NCI-H1105 (cell line): ENCODE results near the gene FOS.
A peak's percentile ranks its signal among the peaks of the same experiment; 100 is the strongest.
"Not testable (repeated sequence)": the region's sequence is repeated elsewhere in the genome, so short reads cannot be mapped to it uniquely, and the experiment has no call there.

ENCODE experiments used
- DNase-seq: peaks from one replicate; lab custom pipeline; 2025; lab: John Stamatoyannopoulos, UW

The FOS gene

DNA sequence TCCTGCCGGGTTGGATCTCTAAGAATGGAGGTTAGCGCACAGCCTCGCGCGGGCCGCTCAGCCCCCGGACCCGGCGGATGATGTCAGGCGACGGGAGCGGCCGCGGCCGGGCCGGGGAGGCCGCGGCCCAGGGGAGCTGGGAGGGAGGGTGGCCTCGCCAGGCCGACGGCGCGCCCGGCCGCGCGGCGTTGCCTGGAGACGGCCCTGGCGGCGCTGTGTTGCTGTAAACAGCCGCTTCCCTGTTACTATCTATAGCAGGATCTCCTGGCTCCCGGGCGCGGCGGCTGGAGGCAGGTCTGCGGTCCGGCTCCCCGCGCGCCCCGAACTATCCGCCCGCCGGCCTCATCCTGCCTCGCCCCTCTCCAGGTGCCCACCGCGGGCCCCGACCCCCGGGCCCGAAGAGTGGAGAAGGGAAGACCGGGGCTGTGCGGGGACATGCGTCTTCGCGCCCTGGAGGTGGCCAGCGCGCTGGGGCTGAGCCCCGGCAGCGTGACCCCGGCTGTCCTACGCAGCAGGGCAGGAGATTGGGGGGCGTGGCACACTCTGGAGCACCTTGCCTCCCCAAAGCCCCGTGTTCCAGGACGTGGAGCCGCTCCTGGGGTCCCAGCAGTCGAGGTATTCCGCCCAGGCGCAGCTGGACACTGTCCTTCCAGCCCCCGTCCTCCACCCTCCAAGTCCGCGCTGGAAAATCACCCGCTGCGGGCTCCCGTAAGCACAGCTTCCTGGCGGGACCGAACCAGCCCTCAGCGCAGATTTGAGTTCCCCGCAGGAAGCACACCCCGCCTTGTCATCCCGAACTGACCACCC is 1.4 kb upstream of the FOS start:
- peak; percentile 56 for DNase-seq

- no peak for DNase-seq
These were observed 710 bp upstream of the FOS start for GRCh38 chr14:75277815-75278421.

DNA sequence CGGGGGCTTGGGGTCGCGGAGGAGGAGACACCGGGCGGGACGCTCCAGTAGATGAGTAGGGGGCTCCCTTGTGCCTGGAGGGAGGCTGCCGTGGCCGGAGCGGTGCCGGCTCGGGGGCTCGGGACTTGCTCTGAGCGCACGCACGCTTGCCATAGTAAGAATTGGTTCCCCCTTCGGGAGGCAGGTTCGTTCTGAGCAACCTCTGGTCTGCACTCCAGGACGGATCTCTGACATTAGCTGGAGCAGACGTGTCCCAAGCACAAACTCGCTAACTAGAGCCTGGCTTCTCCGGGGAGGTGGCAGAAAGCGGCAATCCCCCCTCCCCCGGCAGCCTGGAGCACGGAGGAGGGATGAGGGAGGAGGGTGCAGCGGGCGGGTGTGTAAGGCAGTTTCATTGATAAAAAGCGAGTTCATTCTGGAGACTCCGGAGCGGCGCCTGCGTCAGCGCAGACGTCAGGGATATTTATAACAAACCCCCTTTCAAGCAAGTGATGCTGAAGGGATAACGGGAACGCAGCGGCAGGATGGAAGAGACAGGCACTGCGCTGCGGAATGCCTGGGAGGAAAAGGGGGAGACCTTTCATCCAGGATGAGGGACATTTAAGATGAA is 630 bp downstream of the FOS start:
- peak; percentile 28 for DNase-seq

DNA sequence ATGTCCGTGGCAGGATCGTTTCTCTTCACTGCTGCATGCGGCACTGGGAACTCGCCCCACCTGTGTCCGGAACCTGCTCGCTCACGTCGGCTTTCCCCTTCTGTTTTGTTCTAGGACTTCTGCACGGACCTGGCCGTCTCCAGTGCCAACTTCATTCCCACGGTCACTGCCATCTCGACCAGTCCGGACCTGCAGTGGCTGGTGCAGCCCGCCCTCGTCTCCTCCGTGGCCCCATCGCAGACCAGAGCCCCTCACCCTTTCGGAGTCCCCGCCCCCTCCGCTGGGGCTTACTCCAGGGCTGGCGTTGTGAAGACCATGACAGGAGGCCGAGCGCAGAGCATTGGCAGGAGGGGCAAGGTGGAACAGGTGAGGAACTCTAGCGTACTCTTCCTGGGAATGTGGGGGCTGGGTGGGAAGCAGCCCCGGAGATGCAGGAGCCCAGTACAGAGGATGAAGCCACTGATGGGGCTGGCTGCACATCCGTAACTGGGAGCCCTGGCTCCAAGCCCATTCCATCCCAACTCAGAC is 1.2 kb downstream of the FOS start:
- peak; percentile 4 for DNase-seq

DNA sequence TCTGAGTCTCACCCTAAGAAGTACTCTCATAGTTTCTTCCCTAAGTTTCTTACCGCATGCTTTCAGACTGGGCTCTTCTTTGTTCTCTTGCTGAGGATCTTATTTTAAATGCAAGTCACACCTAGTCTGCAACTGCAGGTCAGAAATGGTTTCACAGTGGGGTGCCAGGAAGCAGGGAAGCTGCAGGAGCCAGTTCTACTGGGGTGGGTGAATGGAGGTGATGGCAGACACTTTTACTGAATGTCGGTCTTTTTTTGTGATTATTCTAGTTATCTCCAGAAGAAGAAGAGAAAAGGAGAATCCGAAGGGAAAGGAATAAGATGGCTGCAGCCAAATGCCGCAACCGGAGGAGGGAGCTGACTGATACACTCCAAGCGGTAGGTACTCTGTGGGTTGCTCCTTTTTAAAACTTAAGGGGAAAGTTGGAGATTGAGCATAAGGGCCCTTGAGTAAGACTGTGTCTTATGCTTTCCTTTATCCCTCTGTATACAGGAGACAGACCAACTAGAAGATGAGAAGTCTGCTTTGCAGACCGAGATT is 1.7 kb downstream of the FOS start:
- no peak for DNase-seq

DNA sequence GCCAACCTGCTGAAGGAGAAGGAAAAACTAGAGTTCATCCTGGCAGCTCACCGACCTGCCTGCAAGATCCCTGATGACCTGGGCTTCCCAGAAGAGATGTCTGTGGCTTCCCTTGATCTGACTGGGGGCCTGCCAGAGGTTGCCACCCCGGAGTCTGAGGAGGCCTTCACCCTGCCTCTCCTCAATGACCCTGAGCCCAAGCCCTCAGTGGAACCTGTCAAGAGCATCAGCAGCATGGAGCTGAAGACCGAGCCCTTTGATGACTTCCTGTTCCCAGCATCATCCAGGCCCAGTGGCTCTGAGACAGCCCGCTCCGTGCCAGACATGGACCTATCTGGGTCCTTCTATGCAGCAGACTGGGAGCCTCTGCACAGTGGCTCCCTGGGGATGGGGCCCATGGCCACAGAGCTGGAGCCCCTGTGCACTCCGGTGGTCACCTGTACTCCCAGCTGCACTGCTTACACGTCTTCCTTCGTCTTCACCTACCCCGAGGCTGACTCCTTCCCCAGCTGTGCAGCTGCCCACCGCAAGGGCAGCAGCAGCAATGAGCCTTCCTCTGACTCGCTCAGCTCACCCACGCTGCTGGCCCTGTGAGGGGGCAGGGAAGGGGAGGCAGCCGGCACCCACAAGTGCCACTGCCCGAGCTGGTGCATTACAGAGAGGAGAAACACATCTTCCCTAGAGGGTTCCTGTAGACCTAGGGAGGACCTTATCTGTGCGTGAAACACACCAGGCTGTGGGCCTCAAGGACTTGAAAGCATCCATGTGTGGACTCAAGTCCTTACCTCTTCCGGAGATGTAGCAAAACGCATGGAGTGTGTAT is 2.4 kb downstream of the FOS start:
- no peak for DNase-seq

DNA sequence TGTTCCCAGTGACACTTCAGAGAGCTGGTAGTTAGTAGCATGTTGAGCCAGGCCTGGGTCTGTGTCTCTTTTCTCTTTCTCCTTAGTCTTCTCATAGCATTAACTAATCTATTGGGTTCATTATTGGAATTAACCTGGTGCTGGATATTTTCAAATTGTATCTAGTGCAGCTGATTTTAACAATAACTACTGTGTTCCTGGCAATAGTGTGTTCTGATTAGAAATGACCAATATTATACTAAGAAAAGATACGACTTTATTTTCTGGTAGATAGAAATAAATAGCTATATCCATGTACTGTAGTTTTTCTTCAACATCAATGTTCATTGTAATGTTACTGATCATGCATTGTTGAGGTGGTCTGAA is 3.0 kb downstream of the FOS start:
- no peak for DNase-seq

DNA sequence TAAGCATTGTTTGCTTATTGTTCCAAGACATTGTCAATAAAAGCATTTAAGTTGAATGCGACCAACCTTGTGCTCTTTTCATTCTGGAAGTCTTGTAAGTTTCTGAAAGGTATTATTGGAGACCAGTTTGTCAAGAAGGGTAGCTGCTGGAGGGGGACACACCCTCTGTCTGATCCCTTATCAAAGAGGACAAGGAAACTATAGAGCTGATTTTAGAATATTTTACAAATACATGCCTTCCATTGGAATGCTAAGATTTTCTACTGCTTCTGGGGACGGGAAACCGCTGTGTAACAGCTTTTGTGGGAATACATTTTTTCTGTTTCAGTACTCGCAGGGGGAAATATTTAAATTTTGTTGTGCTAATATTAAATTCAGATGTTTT is 3.5 kb downstream of the FOS start:
- no peak for DNase-seq

DNA sequence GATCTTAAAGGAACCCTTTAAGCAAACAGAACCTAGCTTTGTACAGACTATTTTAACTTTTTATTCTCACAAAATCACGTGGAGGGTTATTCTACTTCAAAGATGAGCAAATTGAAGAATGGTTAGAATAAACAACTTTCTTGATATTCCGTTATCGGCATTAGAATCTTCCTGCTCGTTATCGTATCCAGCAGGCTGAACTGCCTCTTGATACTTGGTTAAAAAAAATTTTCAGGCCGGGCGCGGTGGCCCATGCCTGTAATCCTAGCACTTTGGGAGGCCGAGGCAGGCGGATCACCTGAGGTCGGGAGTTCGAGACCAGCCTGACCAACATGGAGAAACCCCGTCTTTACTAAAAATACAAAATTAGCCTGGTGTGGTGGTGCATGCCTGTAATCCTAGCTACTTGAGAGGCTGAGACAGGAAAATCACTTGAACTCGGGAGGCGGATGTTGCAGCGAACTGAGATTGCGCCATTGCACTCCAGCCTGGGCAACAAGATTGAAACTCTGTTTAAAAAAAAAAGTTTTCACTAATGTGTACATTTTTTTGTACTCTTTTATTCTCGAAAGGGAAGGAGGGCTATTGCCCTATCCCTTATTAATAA is 4.0 kb downstream of the FOS start:
- DNase-seq = not testable (repeated sequence)

DNA sequence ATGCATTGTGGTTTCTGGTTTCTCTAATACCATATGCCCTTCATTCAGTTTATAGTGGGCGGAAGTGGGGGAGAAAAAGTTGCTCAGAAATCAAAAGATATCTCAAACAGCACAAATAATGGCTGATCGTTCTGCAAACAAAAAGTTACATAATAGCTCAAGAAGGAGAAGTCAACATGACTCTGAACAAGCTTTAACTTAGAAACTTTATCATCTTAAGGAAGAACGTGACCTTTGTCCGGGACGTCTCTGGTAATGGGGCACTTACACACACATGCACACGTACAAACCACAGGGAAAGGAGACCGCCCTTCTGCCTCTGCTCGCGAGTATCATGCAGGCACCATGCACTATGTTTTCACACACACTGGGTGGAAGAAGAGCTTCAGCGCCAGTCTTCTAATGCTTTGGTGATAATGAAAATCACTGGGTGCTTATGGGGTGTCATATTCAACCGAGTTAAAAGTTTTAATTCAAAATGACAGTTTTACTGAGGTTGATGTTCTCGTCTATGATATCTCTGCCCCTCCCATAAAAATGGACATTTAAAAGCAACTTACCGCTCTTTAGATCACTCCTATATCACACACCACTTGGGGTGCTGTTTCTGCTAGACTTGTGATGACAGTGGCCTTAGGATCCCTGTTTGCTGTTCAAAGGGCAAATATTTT is 4.7 kb downstream of the FOS start:
- no peak for DNase-seq

GRCh38 chr14:75283833-75284563 is 5.4 kb downstream of the FOS start:
- DNase-seq = no peak

DNA sequence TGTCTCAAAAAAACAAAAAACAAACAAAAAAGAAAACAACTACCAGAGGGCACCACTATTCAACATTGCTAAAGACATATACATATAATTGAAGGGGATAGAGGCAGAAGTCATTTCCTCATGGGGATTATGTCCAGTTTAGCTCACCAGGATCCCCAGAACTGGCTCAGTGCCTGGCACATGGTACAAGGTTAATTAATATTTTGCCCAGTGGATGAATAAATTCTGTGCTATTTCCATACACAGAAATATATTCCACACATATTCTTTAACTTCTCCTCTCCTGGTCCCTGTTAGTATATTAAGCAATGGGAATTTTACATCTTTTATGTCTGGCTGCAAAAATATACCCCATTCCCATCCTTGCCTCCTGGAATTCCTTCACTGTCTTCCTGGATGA is 6.7 kb downstream of the FOS start:
- DNase-seq = no peak

DNA sequence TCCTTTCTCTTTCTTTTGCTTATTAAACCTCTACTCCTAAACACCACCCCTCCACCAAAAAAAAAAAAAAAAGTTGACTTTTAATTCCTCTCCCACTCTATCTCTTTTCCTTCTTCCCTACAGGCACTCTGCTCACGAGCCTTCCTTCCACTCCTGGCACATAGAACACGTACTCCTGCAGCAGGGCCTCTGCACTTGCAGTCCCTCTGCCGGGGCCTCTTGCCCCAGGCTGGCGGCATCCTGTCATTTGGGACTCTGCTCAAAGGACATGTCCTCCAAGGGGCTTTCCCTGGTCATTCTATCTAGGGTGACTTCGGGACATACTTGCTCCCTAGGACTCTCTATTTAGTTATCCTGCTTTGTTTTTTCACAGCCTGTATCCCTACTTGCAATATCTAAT is 7.7 kb downstream of the FOS start:
- DNase-seq = no peak

DNA sequence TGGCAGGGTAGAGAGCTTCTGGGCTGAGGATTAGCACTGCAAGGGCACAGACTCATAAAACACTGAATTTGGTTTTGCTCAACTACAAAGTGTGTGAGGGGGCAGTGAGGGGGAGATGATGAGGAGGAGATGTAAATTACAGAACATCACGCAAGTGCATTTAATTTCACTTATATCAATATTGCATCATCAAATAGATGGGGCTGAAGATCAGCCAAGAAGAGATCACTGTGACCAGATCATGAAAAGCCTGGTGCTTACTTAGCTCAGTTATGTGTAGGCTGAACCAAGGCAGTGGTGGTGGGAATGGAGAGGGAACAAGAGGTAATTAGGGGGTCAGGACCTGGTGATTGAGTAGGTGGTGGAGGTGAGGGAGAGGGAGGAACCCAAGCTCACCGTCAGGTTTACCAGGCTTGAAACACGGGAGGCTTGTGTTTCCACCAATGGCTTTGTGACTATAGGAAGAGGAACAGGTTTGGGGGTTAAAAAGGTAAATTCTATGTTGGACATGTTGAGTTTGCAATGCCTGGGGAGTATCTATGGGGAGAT is 11.3 kb downstream of the FOS start:
- no peak for DNase-seq

DNA sequence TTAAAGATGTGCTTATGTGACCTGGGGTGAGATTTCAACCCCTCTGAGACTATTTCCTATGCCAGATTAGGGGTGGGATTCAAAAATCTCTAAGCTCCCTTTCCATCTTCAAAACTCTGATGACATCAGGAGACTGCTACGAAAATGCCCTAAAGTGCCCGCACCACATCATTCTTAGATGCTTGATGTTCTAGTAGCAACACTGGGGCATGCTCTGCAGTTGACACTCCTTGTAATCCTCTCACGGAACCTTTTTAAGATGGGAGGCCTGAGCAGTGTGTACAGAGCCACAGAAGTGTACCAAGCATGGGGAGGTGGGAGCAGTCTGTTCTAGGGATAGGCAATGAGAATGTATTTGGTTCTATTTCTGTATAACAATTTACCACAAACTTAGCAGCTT is 12.2 kb downstream of the FOS start:
- no peak for DNase-seq

GRCh38 chr14:75291331-75291730 is 12.7 kb downstream of the FOS start:
- no peak for DNase-seq

- no peak for DNase-seq
These were observed 13.5 kb downstream of the FOS start for GRCh38 chr14:75292101-75292563.

DNA sequence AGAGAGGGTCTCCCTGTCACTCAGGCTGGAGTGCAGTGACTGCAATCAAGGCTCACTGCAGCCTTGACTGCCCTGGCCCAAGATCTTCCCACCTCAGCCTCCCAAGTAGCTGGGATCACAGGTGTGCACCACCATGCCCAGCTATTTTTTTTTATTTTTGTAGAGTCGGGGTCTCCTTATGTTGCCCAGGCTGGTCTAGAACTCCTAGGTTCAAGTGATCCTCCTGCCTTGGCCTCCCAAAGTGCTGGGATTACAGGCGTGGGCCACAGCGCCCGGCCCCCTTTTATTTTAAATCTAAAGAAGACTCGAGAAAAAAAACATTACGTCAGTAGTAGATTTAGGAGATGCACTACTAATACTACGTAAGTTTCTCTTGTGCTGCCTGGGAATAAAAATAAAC is 14.3 kb downstream of the FOS start:
- DNase-seq = no peak

DNA sequence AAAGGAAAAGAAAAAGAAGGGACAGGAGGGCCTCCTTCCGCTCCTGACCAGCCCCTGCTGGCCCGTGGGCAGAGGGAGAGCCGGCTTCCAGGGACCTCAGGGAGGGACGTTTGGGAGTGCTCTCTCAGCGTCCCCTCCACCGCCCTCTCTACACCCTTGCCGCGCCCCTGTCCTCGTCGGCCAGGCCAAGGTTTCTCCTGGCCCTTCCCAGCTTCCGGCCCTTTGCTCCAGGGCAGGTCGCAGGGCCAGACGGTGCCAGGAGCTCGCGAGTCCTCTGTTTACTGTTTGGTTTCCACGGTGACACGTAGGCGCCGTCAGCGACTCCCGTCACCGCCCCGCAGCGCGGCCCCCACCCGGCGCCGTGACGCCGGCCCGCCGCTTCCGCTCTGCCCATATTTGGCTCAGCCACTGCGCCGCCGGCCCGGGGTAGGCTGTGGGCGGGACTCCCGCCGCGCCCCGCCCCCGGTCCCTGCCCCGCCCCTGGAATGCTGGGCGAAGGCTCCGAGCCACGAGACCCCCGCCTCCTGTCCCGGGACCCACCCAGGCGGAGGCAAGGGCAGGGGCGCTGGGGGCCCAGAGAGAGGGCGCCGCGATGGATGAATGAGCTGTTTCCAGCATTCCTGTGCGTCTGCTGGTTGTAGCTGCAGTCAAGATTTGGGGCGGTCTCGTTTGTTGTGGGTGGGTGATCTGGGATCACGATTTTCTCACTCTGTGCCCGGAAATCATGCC is 15.5 kb downstream of the FOS start:
- peak; percentile 92 for DNase-seq
